ENCODE results near the gene ADAMTS14. TPM values are rescaled to one million over a fixed set of nuclear protein-coding genes. Genes with fewer than 3 reads are reported as not detected.

ADAMTS14 gene
- total RNA-seq, 1 donor from 2014 or later = 1.3 TPM

DNA sequence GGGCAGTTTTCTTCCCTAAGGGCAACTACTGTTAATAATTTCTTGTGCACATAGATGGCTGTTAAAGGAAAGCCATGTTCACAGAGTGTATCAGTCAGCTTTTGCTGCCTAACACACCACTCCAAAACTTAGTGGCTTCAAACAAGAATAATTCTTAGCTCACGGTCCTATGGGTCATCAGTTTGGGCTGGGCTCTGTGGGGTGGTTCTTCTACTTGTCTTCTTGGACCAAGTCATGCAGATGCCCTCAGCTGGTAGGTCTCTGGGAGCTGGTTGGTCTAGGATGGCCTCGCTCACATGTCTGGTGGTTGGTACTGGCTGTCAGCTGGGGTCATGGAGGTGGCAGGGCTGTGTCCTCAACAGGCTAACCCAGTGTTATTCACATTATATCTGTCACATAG, 73.2 kb downstream of the ADAMTS14 start:
- Histone ChIP-seq H3K36me3 (ENCODE audit: control insufficient read depth, insufficient read depth, low read length) (no peaks in the 10 kb centered on the region), H3K4me3 (ENCODE audit: low read depth, low read length) (no peak overlapping the region), H3K27me3 (ENCODE audit: control insufficient read depth, insufficient read depth, low read length) (no peaks in the 10 kb centered on the region)
- DNase-seq (ENCODE audit: low read depth) = no peak
- TF ChIP-seq, protein P1, sequence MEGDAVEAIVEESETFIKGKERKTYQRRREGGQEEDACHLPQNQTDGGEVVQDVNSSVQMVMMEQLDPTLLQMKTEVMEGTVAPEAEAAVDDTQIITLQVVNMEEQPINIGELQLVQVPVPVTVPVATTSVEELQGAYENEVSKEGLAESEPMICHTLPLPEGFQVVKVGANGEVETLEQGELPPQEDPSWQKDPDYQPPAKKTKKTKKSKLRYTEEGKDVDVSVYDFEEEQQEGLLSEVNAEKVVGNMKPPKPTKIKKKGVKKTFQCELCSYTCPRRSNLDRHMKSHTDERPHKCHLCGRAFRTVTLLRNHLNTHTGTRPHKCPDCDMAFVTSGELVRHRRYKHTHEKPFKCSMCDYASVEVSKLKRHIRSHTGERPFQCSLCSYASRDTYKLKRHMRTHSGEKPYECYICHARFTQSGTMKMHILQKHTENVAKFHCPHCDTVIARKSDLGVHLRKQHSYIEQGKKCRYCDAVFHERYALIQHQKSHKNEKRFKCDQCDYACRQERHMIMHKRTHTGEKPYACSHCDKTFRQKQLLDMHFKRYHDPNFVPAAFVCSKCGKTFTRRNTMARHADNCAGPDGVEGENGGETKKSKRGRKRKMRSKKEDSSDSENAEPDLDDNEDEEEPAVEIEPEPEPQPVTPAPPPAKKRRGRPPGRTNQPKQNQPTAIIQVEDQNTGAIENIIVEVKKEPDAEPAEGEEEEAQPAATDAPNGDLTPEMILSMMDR (IDR thresholded peaks at IDR 0.05; ENCODE audit: insufficient read depth, low read length, poor library complexity, severe bottlenecking) = no peak

DNA sequence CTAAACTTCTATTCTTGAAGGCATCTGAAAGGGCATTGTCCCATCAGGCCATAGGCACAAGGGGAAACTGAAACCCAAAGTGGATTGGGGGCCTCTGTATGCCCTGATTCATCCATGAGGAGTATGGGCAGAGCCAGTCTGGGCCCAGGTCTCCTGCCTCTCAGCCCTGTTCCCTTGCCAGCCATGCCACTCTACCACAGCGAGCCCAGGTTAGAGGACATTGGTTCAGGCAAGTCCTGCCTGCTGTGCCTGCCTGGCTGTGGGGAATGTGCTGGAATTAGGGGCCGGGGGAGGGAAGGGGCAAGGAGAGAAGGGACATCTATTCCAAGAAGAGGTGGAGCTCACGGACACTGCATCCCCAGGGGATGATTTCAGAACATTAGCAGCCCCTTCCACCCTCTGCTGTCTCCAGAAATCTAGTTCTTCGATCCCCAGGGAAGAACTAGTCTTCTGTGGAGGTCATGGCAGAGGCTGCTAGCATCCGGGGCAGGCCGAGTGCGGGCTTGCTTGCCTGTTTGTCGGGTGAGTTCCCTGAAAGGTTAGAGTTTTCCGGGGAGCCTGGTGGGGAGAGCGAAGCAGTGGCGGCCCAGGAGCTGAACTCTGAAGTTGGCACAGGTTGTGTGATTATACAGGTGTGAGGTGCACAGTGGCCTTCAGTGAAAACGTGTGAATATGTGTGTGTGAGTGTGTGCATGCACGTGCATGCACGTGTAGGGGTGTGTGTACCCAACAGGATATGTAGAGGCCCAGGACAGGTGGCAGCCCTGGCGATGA, 75.1 kb downstream of the ADAMTS14 start:
- H3K4me3 ChIP-seq (ENCODE audit: low read depth, low read length) = no peak overlapping the region
- TF ChIP-seq, protein P1 (IDR thresholded peaks at IDR 0.05; ENCODE audit: insufficient read depth, low read length, poor library complexity, severe bottlenecking) = no peak
- no peak for DNase-seq (ENCODE audit: low read depth)
- no peaks in the 10 kb centered on the region for H3K36me3 ChIP-seq (ENCODE audit: control insufficient read depth, insufficient read depth, low read length)
- no peaks in the 10 kb centered on the region for H3K27me3 ChIP-seq (ENCODE audit: control insufficient read depth, insufficient read depth, low read length)

DNA sequence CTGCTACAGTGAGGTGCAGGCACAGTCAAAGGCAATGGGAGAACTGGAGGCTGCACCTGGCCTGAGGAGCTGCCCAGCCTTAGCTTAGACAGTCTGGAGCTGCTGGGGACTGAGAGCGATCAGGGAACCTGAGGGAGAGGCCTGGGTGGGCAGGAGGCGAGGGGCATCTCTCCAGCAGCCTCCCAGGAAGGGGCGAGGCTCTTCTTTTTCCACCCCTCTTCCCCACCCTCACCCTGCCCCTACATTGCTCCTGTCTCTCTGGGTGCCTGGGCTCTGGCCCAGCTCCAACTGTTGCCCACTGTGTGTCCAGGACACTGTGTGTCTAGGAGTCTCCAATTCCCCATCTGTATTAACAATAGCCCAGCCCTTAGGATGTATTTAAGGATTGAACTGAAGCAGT, 76.0 kb downstream of the ADAMTS14 start:
- DNase-seq (ENCODE audit: low read depth) = no peak
- TF ChIP-seq, protein P1 (IDR thresholded peaks at IDR 0.05; ENCODE audit: insufficient read depth, low read length, poor library complexity, severe bottlenecking) = no peak
- H3K36me3 ChIP-seq (ENCODE audit: control insufficient read depth, insufficient read depth, low read length) = no peaks in the 10 kb centered on the region
- no peaks in the 10 kb centered on the region for H3K27me3 ChIP-seq (ENCODE audit: control insufficient read depth, insufficient read depth, low read length)
- no peak overlapping the region for H3K4me3 ChIP-seq (ENCODE audit: low read depth, low read length)

DNA sequence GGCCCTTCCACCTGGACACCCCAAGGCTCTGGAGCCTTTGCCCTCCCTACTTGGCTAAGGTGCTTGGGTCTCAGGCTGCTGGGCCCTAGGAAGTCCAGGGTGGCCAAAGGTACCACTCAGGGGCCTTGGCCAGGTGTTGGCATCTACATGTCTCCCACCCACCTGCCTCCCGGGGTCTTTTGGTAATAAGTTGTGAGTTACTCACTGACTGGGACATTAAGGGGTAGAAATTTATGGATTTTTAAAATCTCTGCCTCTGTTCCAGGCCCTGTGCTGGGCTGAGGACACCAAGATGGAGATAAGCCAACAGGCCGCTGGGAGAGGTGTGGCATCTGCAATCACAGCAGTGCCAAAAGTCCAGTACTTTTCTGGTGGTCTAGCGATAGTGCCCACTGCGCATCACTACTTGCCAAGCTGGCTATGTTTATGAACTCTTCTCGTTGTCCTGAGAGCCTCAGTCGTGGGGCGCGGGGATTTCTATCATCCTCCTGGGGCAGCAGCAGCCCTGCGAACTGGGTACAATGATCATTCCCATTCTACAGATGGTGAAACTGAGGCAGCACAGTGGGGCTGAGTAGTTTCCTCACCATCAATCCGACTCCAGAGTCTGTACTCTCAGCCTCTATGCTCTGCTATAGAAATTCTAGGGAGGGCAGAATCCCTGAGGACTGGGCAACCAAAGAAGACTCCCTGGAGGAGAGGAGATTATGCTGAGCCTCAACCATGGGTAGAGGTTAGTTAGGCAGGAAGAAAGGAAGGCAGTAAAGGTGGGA, 76.7 kb downstream of the ADAMTS14 start:
- H3K36me3 ChIP-seq (ENCODE audit: control insufficient read depth, insufficient read depth, low read length) = no peaks in the 10 kb centered on the region
- no peak overlapping the region for H3K4me3 ChIP-seq (ENCODE audit: low read depth, low read length)
- H3K27me3 ChIP-seq (ENCODE audit: control insufficient read depth, insufficient read depth, low read length) = no peaks in the 10 kb centered on the region
- DNase-seq (ENCODE audit: low read depth) = no peak
- TF ChIP-seq, protein P1 (IDR thresholded peaks at IDR 0.05; ENCODE audit: insufficient read depth, low read length, poor library complexity, severe bottlenecking) = no peak

DNA sequence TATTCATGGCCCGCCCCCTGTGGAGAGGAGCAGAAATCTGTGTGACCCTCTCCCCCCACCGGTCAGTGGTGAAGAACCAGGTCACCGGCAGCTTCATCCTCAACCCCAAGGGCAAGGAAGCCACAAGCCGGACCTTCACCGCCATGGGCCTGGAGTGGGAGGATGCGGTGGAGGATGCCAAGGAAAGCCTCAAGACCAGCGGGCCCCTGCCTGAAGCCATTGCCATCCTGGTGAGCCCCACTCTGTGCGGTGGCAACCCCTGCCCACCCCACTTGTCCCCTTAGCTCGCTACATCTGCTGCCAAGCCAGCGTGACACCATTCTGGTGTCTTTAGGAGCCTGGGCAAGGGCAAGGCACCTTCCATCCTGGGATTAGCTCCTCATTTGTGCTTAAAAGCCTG, 77.5 kb downstream of the ADAMTS14 start:
- no peak for DNase-seq (ENCODE audit: low read depth)
- Histone ChIP-seq H3K4me3 (ENCODE audit: low read depth, low read length) (no peak overlapping the region), H3K36me3 (ENCODE audit: control insufficient read depth, insufficient read depth, low read length) (no peaks in the 10 kb centered on the region), H3K27me3 (ENCODE audit: control insufficient read depth, insufficient read depth, low read length) (no peaks in the 10 kb centered on the region)
- TF ChIP-seq, protein P1 (IDR thresholded peaks at IDR 0.05; ENCODE audit: insufficient read depth, low read length, poor library complexity, severe bottlenecking) = no peak

Measured in kidney epithelial cell (primary cell).